ENCODE results near the gene NACC2.

DNA sequence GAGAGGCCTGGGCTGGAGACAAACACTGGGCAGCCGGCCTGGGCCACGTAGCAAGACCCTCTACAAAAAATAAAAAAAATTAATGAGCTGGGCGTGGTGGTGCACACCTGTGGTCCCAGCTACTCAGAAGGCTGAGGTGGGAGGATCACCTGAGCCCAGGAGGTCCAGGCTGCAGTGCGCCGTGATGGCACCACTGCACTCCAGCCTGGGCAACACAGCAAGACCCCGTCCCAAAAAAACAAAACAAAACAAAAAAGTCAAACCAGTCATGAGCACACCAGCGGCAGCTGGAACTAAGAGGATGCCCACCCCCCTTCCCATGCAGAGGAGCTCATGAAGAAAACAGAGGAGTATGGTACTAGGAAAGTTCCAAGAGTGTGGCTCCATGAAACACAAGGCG is 131.8 kb downstream of the NACC2 start:
- TF ChIP-seq, protein P1, sequence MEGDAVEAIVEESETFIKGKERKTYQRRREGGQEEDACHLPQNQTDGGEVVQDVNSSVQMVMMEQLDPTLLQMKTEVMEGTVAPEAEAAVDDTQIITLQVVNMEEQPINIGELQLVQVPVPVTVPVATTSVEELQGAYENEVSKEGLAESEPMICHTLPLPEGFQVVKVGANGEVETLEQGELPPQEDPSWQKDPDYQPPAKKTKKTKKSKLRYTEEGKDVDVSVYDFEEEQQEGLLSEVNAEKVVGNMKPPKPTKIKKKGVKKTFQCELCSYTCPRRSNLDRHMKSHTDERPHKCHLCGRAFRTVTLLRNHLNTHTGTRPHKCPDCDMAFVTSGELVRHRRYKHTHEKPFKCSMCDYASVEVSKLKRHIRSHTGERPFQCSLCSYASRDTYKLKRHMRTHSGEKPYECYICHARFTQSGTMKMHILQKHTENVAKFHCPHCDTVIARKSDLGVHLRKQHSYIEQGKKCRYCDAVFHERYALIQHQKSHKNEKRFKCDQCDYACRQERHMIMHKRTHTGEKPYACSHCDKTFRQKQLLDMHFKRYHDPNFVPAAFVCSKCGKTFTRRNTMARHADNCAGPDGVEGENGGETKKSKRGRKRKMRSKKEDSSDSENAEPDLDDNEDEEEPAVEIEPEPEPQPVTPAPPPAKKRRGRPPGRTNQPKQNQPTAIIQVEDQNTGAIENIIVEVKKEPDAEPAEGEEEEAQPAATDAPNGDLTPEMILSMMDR (IDR thresholded peaks at IDR 0.05; ENCODE audit: low read depth, low read length) = no peak
- no peak for TF ChIP-seq EZH2phosphoT487 (IDR thresholded peaks at IDR 0.05; ENCODE audit: low read depth)

All from OCI-LY3 (cell line).